GM12878 (cell line): Measurements from ENCODE around the gene PLAC8. TPM values are rescaled to one million over a fixed set of nuclear protein-coding genes. Genes with fewer than 3 reads are reported as not detected.

Experiments used
- ATAC-seq: fragments of 200-7000 bp; cut with Tn5 transposase; 3 replicates; pipeline ENCODE4 v1.9.1; 2020; ENCODE audit warnings: mild to moderate bottlenecking, moderate library complexity
- BruUV-seq: library from RNA; stranded (reverse); fragments of 400-500 nt; replicated peaks from 2 replicates; lab custom pipeline; 2021; lab: Mats Ljungman, UMichigan
- CTCF ChIA-PET: fragments of 300-600 bp; sonication (Branson Sonifier 250); formaldehyde crosslinking; extraction: SDS; loops from one replicate; lab custom pipeline; 2021; ENCODE audit warnings: inconsistent platforms; lab: Yijun Ruan, JAX
- POLR2A ChIA-PET: fragments of 350-600 bp; formaldehyde crosslinking; extraction: SDS; loops from one replicate; lab custom pipeline; 2021; ENCODE audit warnings: inconsistent platforms; lab: Charles Lee
- RAD21 ChIA-PET: fragments of 300-600 bp; sonication (Branson Sonifier 250); formaldehyde crosslinking; loops from one replicate; lab custom pipeline; 2023; ENCODE audit warnings: antibody characterized with exemption; ENCODE audit not compliant: unreplicated experiment; lab: Charles Lee
- SMC1A ChIA-PET: fragments of 300-600 bp; sonication (Branson Sonifier 250); formaldehyde crosslinking; loops from one replicate; lab custom pipeline; 2023; ENCODE audit not compliant: unreplicated experiment, uncharacterized antibody; lab: Charles Lee
- DNase-seq: peaks from one replicate; pipeline ENCODE4 v3.0.0-alpha.2; 2011; ENCODE audit warnings: low read depth, low spot score
- FAIRE-seq: peaks from 3 replicates; lab custom pipeline; 2011; peaks lifted over from hg19 to GRCh38; lab: Jason Lieb, UNC
- H2AFZ ChIP-seq: 2 replicates; pipeline ENCODE4 v1.6.0; 2011; ENCODE audit warnings: low read depth, low read length, control low read depth; ENCODE audit not compliant: control insufficient read depth
- H3K27ac ChIP-seq: 2 replicates; pipeline ENCODE4 v1.5.1; 2011; ENCODE audit warnings: control low read depth; ENCODE audit not compliant: control insufficient read depth, insufficient read depth
- H3K27me3 ChIP-seq, 2 experiments: replicated peaks in 1 of 2; 2 replicates each; pipeline versions ENCODE4 v1.6.0 to v1.6.1; 2011; ENCODE audit warnings: low read length in 1 of 2; ENCODE audit not compliant: control insufficient read depth in 2 of 2, insufficient read depth in 2 of 2
- H3K36me3 ChIP-seq, 2 experiments: 2 replicates each; pipeline ENCODE4 v1.5.1; 2011; ENCODE audit warnings: low read length in 1 of 2; ENCODE audit not compliant: control insufficient read depth in 2 of 2, insufficient read depth in 2 of 2
- H3K4me1 ChIP-seq: 2 replicates; pipeline ENCODE4 v1.6.1; 2011; ENCODE audit warnings: mild to moderate bottlenecking, low read length, moderate library complexity, mixed read lengths; ENCODE audit not compliant: control insufficient read depth, insufficient read depth
- H3K4me2 ChIP-seq: 2 replicates; pipeline ENCODE4 v1.6.0; 2011; ENCODE audit warnings: control low read depth; ENCODE audit not compliant: control insufficient read depth, insufficient read depth
- H3K4me3 ChIP-seq: fragments of 200-600 bp; sonication (generic); 2 replicates; pipeline ENCODE4 v1.5.1; 2016
- H3K79me2 ChIP-seq: 2 replicates; pipeline ENCODE4 v1.6.0; 2011; ENCODE audit warnings: low read length; ENCODE audit not compliant: control insufficient read depth, insufficient read depth
- H3K9ac ChIP-seq: 2 replicates; pipeline ENCODE4 v1.8.0; 2011; ENCODE audit warnings: low read length, control low read depth, mixed read lengths; ENCODE audit not compliant: control insufficient read depth, insufficient read depth
- H3K9me3 ChIP-seq: replicated peaks from 3 replicates; pipeline ENCODE4 v1.5.1; 2011; ENCODE audit warnings: mild to moderate bottlenecking, low read length; ENCODE audit not compliant: control insufficient read depth, insufficient read depth
- H4K20me1 ChIP-seq: 2 replicates; pipeline ENCODE4 v1.6.0; 2011; ENCODE audit not compliant: control insufficient read depth, insufficient read depth
- CTCF ChIP-seq, 3 experiments: IDR thresholded peaks in 2 of 3; conservative IDR thresholded peaks in 1 of 3; 2 replicates each; pipeline ENCODE4 v1.5.1; 2011; ENCODE audit warnings: low read depth in 3 of 3, low read length in 3 of 3, mild to moderate bottlenecking in 3 of 3, control low read depth in 2 of 3, moderate library complexity in 2 of 3, inconsistent platforms in 1 of 3, mixed read lengths in 1 of 3; ENCODE audit not compliant: control insufficient read depth in 2 of 3, insufficient read depth in 1 of 3; ENCODE audit errors: extremely low read depth in 1 of 3
- E2F8 ChIP-seq: fragments of 450-650 bp; IDR thresholded peaks from 2 replicates; pipeline ENCODE4 v1.6.1; 2018; ENCODE audit warnings: mild to moderate bottlenecking, low read depth, moderate library complexity; ENCODE audit not compliant: partially characterized antibody
- IKZF1 ChIP-seq: fragments of 450-650 bp; conservative IDR thresholded peaks from 2 replicates; pipeline ENCODE4 v1.6.1; 2017; ENCODE audit warnings: antibody characterized with exemption, mild to moderate bottlenecking
- MYC ChIP-seq: IDR thresholded peaks from 2 replicates; pipeline ENCODE4 v1.6.1; 2011; ENCODE audit warnings: mild to moderate bottlenecking, low read length, moderate library complexity, inconsistent platforms; ENCODE audit not compliant: insufficient read depth, insufficient replicate concordance, insufficient read length, severe bottlenecking
- POLR2AphosphoS5 ChIP-seq: IDR thresholded peaks from 2 replicates; pipeline ENCODE4 v1.6.1; 2011; ENCODE audit warnings: mild to moderate bottlenecking, low read length, inconsistent platforms
- RUNX3 ChIP-seq: IDR thresholded peaks from 2 replicates; pipeline ENCODE4 v1.6.1; 2012; ENCODE audit warnings: low read length, inconsistent platforms
- SIX5 ChIP-seq: IDR thresholded peaks from 2 replicates; pipeline ENCODE4 v1.6.1; 2011; ENCODE audit warnings: mild to moderate bottlenecking, low read depth, low read length, moderate library complexity; ENCODE audit not compliant: severe bottlenecking
- SMAD5 ChIP-seq: IDR thresholded peaks from 2 replicates; pipeline ENCODE4 v1.6.1; 2016; ENCODE audit warnings: antibody characterized with exemption, low read depth
- SMARCA5 ChIP-seq: fragments of 450-650 bp; IDR thresholded peaks from 2 replicates; pipeline ENCODE4 v1.6.1; 2017; ENCODE audit warnings: mild to moderate bottlenecking
- TBL1XR1 ChIP-seq: IDR thresholded peaks from 2 replicates; pipeline ENCODE4 v1.6.1; 2012; ENCODE audit warnings: low read depth, low read length, improper control_type of control experiment
- WGBS: methylation state at CpG from one replicate; pipeline ENCODE4 v1.1.6; 2016; ENCODE audit warnings: low lambda C conversion rate; ENCODE audit not compliant: insufficient replicate concordance, insufficient coverage; ENCODE audit errors: missing lambda C conversion rate; 5-methylcytosine and 5-hydroxymethylcytosine counted together
- in situ Hi-C: fragments of 300-500 bp; cut with MboI; formaldehyde crosslinking; loops from 9 replicates; pipeline ENCODE4 v1.14.3; 2018; ENCODE audit warnings: mixed read lengths
- intact Hi-C: fragments of 100-400 bp; cut with micrococcal nuclease; formaldehyde crosslinking; loops from one replicate; pipeline ENCODE4 v1.14.2; 2022; ENCODE audit not compliant: unreplicated experiment
- polyA plus RNA-seq, 11 experiments: library from polyadenylated mRNA; depleted of rRNA in 4 of 11; unstranded in 6 of 11; stranded (reverse) in 5 of 11; fragments of >200 nt; fragmentation: Nextera tagmentation in 4 of 11; fragmentation: Illumina TruSeq in 1 of 11; extraction: Ambion mirVana in 4 of 11; extraction: Trizol in 1 of 11; gene quantifications; 1 replicate in 1 of 11; 2 replicates in 10 of 11; pipeline versions ENCODE4 v1.2.1 to v1.2.3, GENCODE V29; 2011 to 2016; ENCODE audit warnings: inconsistent platforms in 2 of 11, missing spikeins in 2 of 11, low read depth in 1 of 11
- total RNA-seq, 4 experiments: library from RNA; depleted of rRNA in 3 of 4; stranded (reverse); fragments of >200 nt in 3 of 4; fragmentation: Illumina TruSeq in 1 of 4; extraction: Trizol in 1 of 4; gene quantifications; 2 replicates each; pipeline versions ENCODE4 v1.2.1 to v1.2.3, GENCODE V29; 2013 to 2021
- TF ChIP-seq, protein P1 (sequence below): fragments of 450-650 bp; IDR thresholded peaks from 2 replicates; pipeline ENCODE4 v1.6.1; 2017; ENCODE audit warnings: mild to moderate bottlenecking, low read depth, inconsistent platforms; ENCODE audit not compliant: poor library complexity, severe bottlenecking

PLAC8 gene
- total and polyA plus RNA-seq, 10 of the 15 experiments (the other 5 are each of a cell fraction or from before 2014, with no cell fraction given), result 214 to 841 (median 348) TPM

DNA sequence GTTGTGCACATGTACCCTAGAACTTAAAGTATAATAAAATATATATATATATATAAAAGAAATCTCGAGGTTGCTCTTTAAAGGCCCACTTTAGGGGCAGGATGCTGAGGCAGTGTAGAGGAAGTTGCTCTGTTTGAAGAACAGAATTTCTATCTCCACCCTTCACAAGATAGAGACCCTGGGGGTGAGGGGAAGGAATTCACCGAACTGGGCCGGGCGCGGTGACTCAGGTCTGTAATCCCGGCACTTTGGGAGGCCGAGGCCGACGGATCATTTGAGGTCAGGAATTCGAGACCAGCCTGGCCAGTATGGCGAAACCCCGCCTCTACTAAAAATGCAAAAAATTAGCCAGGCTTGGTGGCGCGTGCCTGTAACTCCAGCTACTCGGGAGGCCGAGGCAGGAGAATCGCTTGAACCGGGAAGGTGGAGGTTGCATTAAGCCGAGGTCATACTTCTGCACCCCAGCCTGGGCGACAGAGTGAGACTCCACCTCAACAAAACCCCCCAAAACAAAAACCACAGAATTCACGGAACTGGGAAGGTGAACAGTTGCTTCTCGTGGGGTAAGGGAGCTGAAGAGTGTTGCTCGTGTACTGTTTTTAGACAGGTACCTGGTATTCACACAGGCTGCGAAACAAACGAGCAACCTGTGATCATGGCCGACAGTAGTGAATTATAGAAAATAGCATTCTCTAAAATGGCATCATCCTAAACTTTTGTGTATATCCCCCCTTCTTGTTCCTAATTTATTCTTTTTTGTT lies 6.2 kb downstream of the PLAC8 start:
- Histone ChIP-seq H3K4me3 (peak overlapping the region; percentile 78), H3K4me1 (peaks cover 7% of the 10 kb centered on the region), H3K9ac (peak overlapping the region; percentile 86), H4K20me1 (no peaks in the 10 kb centered on the region), H3K9me3 (no peaks in the 10 kb centered on the region; the same call in 2 of the 3 replicates)
- no TSS peak for BruUV-seq
- ATAC-seq, result no peak
- in situ Hi-C loops, result no loop called here
- TF ChIP-seq IKZF1 (peak; percentile 15; the same call in 1 of the 2 replicates), TBL1XR1 (no peak), SMAD5 (no peak), SIX5 (no peak), MYC (no peak), POLR2AphosphoS5 (peak; percentile 77), RUNX3 (0 out of 2 replicates have a peak, but pooled peaks have one; percentile 21), SMARCA5 (no peak), CTCF (IDR thresholded peaks at IDR 0.05 in 2 of 3, conservative IDR thresholded peaks at IDR 0.05 in 1 of 3; ENCODE audit: control insufficient read depth in 2 of 3, extremely low read depth in 1 of 3, insufficient read depth in 1 of 3, low read depth in 3 of 3, low read length in 3 of 3) (no peak), E2F8 (no peak)
- TF ChIP-seq, protein P1, sequence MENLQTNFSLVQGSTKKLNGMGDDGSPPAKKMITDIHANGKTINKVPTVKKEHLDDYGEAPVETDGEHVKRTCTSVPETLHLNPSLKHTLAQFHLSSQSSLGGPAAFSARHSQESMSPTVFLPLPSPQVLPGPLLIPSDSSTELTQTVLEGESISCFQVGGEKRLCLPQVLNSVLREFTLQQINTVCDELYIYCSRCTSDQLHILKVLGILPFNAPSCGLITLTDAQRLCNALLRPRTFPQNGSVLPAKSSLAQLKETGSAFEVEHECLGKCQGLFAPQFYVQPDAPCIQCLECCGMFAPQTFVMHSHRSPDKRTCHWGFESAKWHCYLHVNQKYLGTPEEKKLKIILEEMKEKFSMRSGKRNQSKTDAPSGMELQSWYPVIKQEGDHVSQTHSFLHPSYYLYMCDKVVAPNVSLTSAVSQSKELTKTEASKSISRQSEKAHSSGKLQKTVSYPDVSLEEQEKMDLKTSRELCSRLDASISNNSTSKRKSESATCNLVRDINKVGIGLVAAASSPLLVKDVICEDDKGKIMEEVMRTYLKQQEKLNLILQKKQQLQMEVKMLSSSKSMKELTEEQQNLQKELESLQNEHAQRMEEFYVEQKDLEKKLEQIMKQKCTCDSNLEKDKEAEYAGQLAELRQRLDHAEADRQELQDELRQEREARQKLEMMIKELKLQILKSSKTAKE, result no peak
- TF ChIP-seq, all 136 proteins: peak for 3
- ChIA-PET SMC1A (interaction anchor here (1.0 to 9.7 kb wide), 6 partner anchors 8 to 152 kb away, joined by 3 to 183 read pairs (median 14); no protein-coding TSS in a partner anchor), RAD21 (interaction anchor here (0.7 to 7.0 kb wide), 8 partner anchors 24 to 158 kb away, joined by 3 to 61 read pairs (median 4); no protein-coding TSS in a partner anchor), CTCF (interaction anchor here (0.7 to 2.9 kb wide), 8 partner anchors 33 to 175 kb away, joined by 3 to 26 read pairs (median 4); no protein-coding TSS in a partner anchor), POLR2A (interaction anchor here (1.0 to 8.0 kb wide), 2 partner anchors 13 to 112 kb away, joined by 3 to 77 read pairs; no protein-coding TSS in a partner anchor)
- intact Hi-C loops, result no loop called here
- H2AFZ ChIP-seq, result peak overlapping the region; percentile 13; the same call in 1 of the 2 replicates
- peaks cover 2 to 9% of the 10 kb centered on the region in 2 experiments for H3K36me3 ChIP-seq
- DNase-seq (no peak), FAIRE-seq (no peak)
- whole genome bisulfite sequencing, result 3% methylated on average over 26 of the region's 26 CpGs
- peak overlapping the region; percentile 71 for H3K27ac ChIP-seq
- peaks cover 83% of the 10 kb centered on the region for H3K79me2 ChIP-seq
- H3K27me3 ChIP-seq, result no peaks in the 10 kb centered on the region
- peak overlapping the region; percentile 51 for H3K4me2 ChIP-seq
